B cell (primary cell): ENCODE results near the gene APOBEC3H. TPM values are rescaled to one million over a fixed set of nuclear protein-coding genes. Genes with fewer than 3 reads are reported as not detected.
A peak's percentile ranks its signal among the peaks of the same experiment; 100 is the strongest.
"Not testable (repeated sequence)": the region's sequence is repeated elsewhere in the genome, so short reads cannot be mapped to it uniquely, and the experiment has no call there.

Source experiments
- ATAC-seq: fragments of 200-7000 bp; cut with Tn5 transposase; one replicate; pipeline ENCODE4 v1.10.0; 2021; ENCODE audit warnings: low read depth, mild to moderate bottlenecking, moderate number of reproducible peaks, moderate library complexity
- CTCF ChIA-PET: fragments of 350-600 bp; sonication (Branson Sonifier 250); formaldehyde crosslinking; loops from one replicate; lab custom pipeline; 2021; ENCODE audit warnings: antibody characterized with exemption, inconsistent platforms; lab: Charles Lee
- POLR2A ChIA-PET: fragments of 350-600 bp; sonication (Branson Sonifier 250); formaldehyde crosslinking; loops from one replicate; lab custom pipeline; 2021; ENCODE audit warnings: antibody characterized with exemption; lab: Charles Lee
- DNase-seq: peaks from one replicate; pipeline ENCODE4 v3.0.0; 2013
- H2AFZ ChIP-seq: 2 replicates; pipeline ENCODE4 v1.6.1; 2012; ENCODE audit warnings: mild to moderate bottlenecking, low read depth, low read length; ENCODE audit not compliant: insufficient read depth, poor library complexity, severe bottlenecking
- H3K27ac ChIP-seq, 2 donors: 1 replicate in 1 of 2; 2 replicates in 1 of 2; pipeline ENCODE4 v1.5.1; 2012 to 2013; ENCODE audit warnings: low read length in 2 of 2, mild to moderate bottlenecking in 2 of 2, moderate library complexity in 1 of 2
- H3K27me3 ChIP-seq, 4 experiments: fragments of 200-600 bp in 1 of 4; sonication (generic) in 1 of 4; replicated peaks in 1 of 4; 1 replicate in 2 of 4; 2 replicates in 2 of 4; pipeline versions ENCODE4 v1.6.1 to v1.7.0; 2013 to 2016; ENCODE audit warnings: low read length in 3 of 4, mild to moderate bottlenecking in 2 of 4, mixed read lengths in 1 of 4, moderate library complexity in 1 of 4; ENCODE audit not compliant: insufficient read depth in 4 of 4, control insufficient read depth in 3 of 4; ENCODE audit errors: control extremely low read depth in 1 of 4
- H3K36me3 ChIP-seq, 2 experiments: replicated peaks in 1 of 2; 1 replicate in 1 of 2; 2 replicates in 1 of 2; pipeline versions ENCODE4 v1.6.1 to v1.7.1; 2013; ENCODE audit warnings: low read length in 1 of 2; ENCODE audit not compliant: insufficient read depth in 2 of 2, control insufficient read depth in 1 of 2; ENCODE audit errors: control extremely low read depth in 1 of 2, extremely low read depth in 1 of 2
- H3K4me1 ChIP-seq, 2 donors: fragments of 200-600 bp in 1 of 2; sonication (generic) in 1 of 2; 1 replicate in 1 of 2; 2 replicates in 1 of 2; pipeline versions ENCODE4 v1.5.1 to v1.6.1; 2013 to 2017; ENCODE audit warnings: low read length in 2 of 2; ENCODE audit not compliant: control insufficient read depth in 2 of 2, insufficient read depth in 2 of 2
- H3K4me2 ChIP-seq: replicated peaks from 2 replicates; pipeline ENCODE3; 2012; ENCODE audit warnings: mild to moderate bottlenecking, low read depth, low read length; ENCODE audit not compliant: poor library complexity, severe bottlenecking
- H3K4me3 ChIP-seq, 5 experiments: fragments of 200-600 bp in 1 of 5; sonication (generic) in 1 of 5; 1 replicate in 3 of 5; 2 replicates in 2 of 5; pipeline versions ENCODE4 v1.5.1 to v1.7.0; 2011 to 2016; ENCODE audit warnings: low read length in 4 of 5, mild to moderate bottlenecking in 4 of 5, low read depth in 2 of 5, control low read depth in 1 of 5, moderate library complexity in 1 of 5; ENCODE audit not compliant: insufficient read depth in 1 of 5; ENCODE audit errors: control extremely low read depth in 1 of 5, extremely low read depth in 1 of 5
- H3K79me2 ChIP-seq: fragments of 200-600 bp; sonication (generic); one replicate; pipeline ENCODE4 v1.6.0; 2016; ENCODE audit warnings: low read length; ENCODE audit not compliant: control insufficient read depth, insufficient read depth
- H3K9ac ChIP-seq: fragments of 200-600 bp; sonication (generic); 2 replicates; pipeline ENCODE4 v1.6.1; 2017; ENCODE audit warnings: mild to moderate bottlenecking, low read length, moderate library complexity
- H3K9me3 ChIP-seq, 3 donors: one replicate each; pipeline versions ENCODE4 v1.6.1 to v1.7.1; 2013; ENCODE audit warnings: low read length in 2 of 3; ENCODE audit not compliant: control insufficient read depth in 2 of 3, insufficient read depth in 1 of 3; ENCODE audit errors: control extremely low read depth in 1 of 3
- H4K20me1 ChIP-seq: 2 replicates; pipeline ENCODE4 v1.6.0; 2012; ENCODE audit warnings: mild to moderate bottlenecking, low read length; ENCODE audit not compliant: insufficient read depth, control insufficient read depth, poor library complexity, severe bottlenecking
- H3K27ac Mint-ChIP-seq: one replicate; pipeline ENCODE4 v1.8.0; 2021; ENCODE audit warnings: mixed read lengths
- H3K27me3 Mint-ChIP-seq: one replicate; pipeline ENCODE4 v1.8.0; 2021; ENCODE audit warnings: mixed read lengths
- H3K4me1 Mint-ChIP-seq: one replicate; pipeline ENCODE4 v1.8.0; 2021; ENCODE audit warnings: mixed read lengths
- H3K4me3 Mint-ChIP-seq: one replicate; pipeline ENCODE4 v1.8.0; 2021; ENCODE audit warnings: mixed read lengths
- H3K9me3 Mint-ChIP-seq: one replicate; pipeline ENCODE4 v1.8.0; 2022; ENCODE audit warnings: mixed read lengths; ENCODE audit not compliant: insufficient read depth
- EZH2 ChIP-seq: IDR thresholded peaks from 2 replicates; pipeline ENCODE4 v1.6.1; 2012; ENCODE audit warnings: borderline replicate concordance, low read depth, mild to moderate bottlenecking, moderate library complexity, low read length; ENCODE audit not compliant: insufficient read depth, poor library complexity, severe bottlenecking
- WGBS: methylation state at CpG from one replicate; pipeline ENCODE4 v1.1.5; 2013; ENCODE audit warnings: missing lambda C conversion rate; ENCODE audit not compliant: insufficient coverage; 5-methylcytosine and 5-hydroxymethylcytosine counted together
- intact Hi-C: fragments of 100-400 bp; cut with micrococcal nuclease; formaldehyde crosslinking; loops from one replicate; pipeline ENCODE4 v1.10.0; 2022
- polyA minus RNA-seq: library from RNA; depleted of rRNA, polyadenylated mRNA; stranded (reverse); fragments of >200 nt; gene quantifications from 2 replicates; pipeline ENCODE4 v1.2.3, GENCODE V29; 2012
- polyA plus RNA-seq: library from polyadenylated mRNA; depleted of rRNA; stranded (reverse); fragments of >200 nt; gene quantifications from 2 replicates; pipeline ENCODE4 v1.2.3, GENCODE V29; 2012
- total RNA-seq, 2 donors: library from RNA; stranded (reverse); fragments of 120-200 nt in 1 of 2; gene quantifications; 1 replicate in 1 of 2; 2 replicates in 1 of 2; pipeline versions ENCODE4 v1.2.3 to v1.2.4, GENCODE V29; 2013 to 2022
- TF ChIP-seq, protein P1 (sequence below): fragments of 200-600 bp; IDR thresholded peaks from one replicate; pipeline ENCODE4 v1.8.0; 2022; ENCODE audit warnings: antibody characterized with exemption, mild to moderate bottlenecking

Gene APOBEC3H
- total RNA-seq = 0.59 and 1.0 TPM in 2 replicates
- 1.5 TPM for total RNA-seq (2013)
- polyA plus RNA-seq = 1.2 and 1.4 TPM in 2 replicates
- polyA minus RNA-seq = 0.43 and 2.5 TPM in 2 replicates

DNA sequence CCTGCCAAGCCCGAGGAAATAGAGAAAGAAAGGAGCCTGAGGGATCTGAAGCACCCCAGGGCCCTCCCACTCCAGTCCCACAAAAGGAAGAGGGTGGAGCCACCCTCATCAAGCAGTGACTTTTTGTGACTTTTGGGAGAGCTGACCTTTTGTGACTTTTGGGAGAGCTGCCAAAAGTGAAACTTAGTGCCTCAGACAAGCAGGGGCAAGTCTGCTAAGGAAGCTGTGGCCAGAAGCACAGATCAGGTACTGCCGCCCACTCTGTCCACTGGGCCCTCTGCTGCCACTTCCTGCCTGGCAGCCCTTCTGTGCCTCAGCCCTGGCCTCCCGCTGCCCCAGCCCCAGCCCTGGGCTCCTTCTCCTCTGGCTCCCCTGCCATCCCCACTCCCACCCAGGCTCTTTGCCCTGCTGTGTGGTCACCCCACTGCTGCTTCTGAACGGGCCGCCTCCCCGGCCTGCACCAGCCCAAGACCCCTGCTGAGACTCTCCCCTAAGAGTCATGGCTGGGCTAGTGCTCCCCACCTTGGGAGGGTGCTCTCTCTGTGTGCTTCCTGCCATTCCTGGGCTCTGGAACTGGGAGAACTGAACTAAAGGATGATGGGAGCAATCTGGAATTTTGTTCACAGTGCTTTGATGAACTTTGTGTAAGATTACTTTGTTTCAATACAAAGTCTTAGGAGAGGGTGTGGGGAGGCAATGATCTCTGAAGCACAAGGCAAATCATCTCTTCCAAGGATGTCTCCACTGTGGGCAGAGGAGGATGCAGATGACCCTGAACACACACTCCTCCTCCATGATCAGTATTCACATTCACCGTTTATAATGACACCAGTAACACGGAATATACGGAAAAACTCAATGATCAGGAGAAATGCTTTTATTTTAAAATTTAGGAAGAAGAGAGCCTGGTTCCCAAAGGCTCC lies at the start of gene APOBEC3H:
TSS of gene APOBEC3H (plus strand) at position 147 of the 923 bp plus-strand sequence. CDS start 3,035 bp downstream, outside the sequence.
- H3K79me2 ChIP-seq = peaks cover 5% of the 10 kb centered on the region
- H3K4me2 ChIP-seq = peak within 1 kb of the TSS; percentile 75
- Mint-ChIP-seq H3K27ac (peak within 1 kb of the TSS; percentile 98), H3K4me3 (peak within 1 kb of the TSS; percentile 72), H3K27me3 (no peaks in the 10 kb centered on the region), H3K4me1 (peaks cover 63% of the 10 kb centered on the region), H3K9me3 (no peaks in the 10 kb centered on the region)
- H3K27ac ChIP-seq = peak within 1 kb of the TSS; percentile 95 to 98
- H4K20me1 ChIP-seq = no peaks in the 10 kb centered on the region
- H3K9ac ChIP-seq = peak within 1 kb of the TSS; percentile 35
- WGBS = 58% methylated on average over 5 of the region's 9 CpGs
- H3K4me3 ChIP-seq = peak within 1 kb of the TSS in 1 of 5 experiments; percentile 10
- H3K36me3 ChIP-seq = no peaks in the 10 kb centered on the region
- no peaks in the 10 kb centered on the region for H3K27me3 ChIP-seq
- H3K4me1 ChIP-seq = peaks cover 59 to 60% of the 10 kb centered on the region in 2 donors
- no peaks in the 10 kb centered on the region for H3K9me3 ChIP-seq
- ATAC-seq (no peak), DNase-seq (no peak)
- H2AFZ ChIP-seq = peak within 1 kb of the TSS; percentile 34
- ChIA-PET CTCF (interaction anchor here (0.5 to 3.8 kb wide), 7 partner anchors 14 to 228 kb away, joined by 3 to 16 read pairs (median 3); no protein-coding TSS in a partner anchor), POLR2A (interaction anchor here (0.6 to 2.3 kb wide), 3 partner anchors 8 to 18 kb away, joined by 3 to 11 read pairs (median 3); no protein-coding TSS in a partner anchor)
- no peak for TF ChIP-seq EZH2
- TF ChIP-seq, protein P1, sequence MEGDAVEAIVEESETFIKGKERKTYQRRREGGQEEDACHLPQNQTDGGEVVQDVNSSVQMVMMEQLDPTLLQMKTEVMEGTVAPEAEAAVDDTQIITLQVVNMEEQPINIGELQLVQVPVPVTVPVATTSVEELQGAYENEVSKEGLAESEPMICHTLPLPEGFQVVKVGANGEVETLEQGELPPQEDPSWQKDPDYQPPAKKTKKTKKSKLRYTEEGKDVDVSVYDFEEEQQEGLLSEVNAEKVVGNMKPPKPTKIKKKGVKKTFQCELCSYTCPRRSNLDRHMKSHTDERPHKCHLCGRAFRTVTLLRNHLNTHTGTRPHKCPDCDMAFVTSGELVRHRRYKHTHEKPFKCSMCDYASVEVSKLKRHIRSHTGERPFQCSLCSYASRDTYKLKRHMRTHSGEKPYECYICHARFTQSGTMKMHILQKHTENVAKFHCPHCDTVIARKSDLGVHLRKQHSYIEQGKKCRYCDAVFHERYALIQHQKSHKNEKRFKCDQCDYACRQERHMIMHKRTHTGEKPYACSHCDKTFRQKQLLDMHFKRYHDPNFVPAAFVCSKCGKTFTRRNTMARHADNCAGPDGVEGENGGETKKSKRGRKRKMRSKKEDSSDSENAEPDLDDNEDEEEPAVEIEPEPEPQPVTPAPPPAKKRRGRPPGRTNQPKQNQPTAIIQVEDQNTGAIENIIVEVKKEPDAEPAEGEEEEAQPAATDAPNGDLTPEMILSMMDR = no peak
- intact Hi-C loops = loop anchor here (2.0 kb wide), 2 partner anchors 17 to 31 kb away; no protein-coding TSS in a partner anchor

DNA sequence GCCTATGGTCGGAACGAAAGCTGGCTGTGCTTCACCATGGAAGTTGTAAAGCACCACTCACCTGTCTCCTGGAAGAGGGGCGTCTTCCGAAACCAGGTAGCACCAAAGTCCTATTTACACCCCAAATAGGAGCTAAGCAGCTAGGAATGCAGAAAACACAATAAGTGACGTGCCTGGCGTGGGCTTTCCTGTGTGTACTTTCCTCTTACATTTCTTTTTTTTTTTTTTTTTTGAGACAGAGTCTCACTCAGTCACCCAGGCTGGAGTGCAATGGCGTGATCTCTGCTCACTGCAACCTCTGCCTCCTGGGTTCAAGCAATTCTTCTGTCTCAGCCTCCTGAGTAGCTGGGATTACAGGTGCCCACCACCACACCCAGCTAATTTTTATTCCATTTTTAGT lies 47.6 kb upstream of the APOBEC3H start:
- H3K4me2 ChIP-seq, intact Hi-C loops, ATAC-seq, H3K27me3 Mint-ChIP-seq, DNase-seq, H4K20me1 ChIP-seq, H3K9ac ChIP-seq, H3K36me3 ChIP-seq, H3K27me3 ChIP-seq, H3K4me3 ChIP-seq, H3K4me3 Mint-ChIP-seq, H3K27ac ChIP-seq, H2AFZ ChIP-seq, H3K9me3 Mint-ChIP-seq: not testable (repeated sequence)
- Mint-ChIP-seq H3K27ac (peak overlapping the region; percentile 50), H3K4me1 (peaks cover 54% of the 10 kb centered on the region)
- ChIA-PET CTCF (interaction anchor here (1.1 kb wide), 1 partner anchor 48 kb away, joined by 3 read pairs; no protein-coding TSS in a partner anchor), POLR2A (interaction anchor here (0.6 to 0.7 kb wide), 3 partner anchors 25 to 69 kb away, joined by 4 to 9 read pairs (median 5); no protein-coding TSS in a partner anchor)
- peaks cover 69% of the 10 kb centered on the region for H3K79me2 ChIP-seq
- 100% methylated on average over 6 of the region's 7 CpGs for WGBS
- peaks cover 0 to 11% (median 0%) of the 10 kb centered on the region in 3 donors for H3K9me3 ChIP-seq
- H3K4me1 ChIP-seq = peaks cover 13 to 27% of the 10 kb centered on the region in 2 donors

DNA sequence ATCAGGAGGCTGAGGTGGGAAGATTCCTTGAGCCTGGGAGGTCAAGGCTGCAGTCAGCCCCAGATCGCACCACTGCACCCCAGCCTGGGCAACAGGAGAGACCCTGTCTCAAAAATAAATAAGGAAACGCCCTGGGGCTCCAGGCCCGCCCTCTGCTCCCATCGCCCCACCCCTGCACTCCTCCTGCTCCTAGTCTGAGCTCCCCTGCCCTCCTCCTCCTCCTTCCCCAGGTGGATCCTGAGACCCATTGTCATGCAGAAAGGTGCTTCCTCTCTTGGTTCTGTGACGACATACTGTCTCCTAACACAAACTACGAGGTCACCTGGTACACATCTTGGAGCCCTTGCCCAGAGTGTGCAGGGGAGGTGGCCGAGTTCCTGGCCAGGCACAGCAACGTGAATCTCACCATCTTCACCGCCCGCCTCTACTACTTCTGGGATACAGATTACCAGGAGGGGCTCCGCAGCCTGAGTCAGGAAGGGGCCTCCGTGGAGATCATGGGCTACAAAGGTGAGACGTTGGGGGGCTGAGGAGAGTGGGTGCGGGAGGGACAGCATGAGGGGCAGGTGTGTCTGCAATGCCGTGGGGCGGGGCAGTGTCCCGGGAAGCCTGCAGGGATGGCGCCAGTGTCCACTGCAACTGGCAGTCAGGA lies 45.1 kb upstream of the APOBEC3H start:
- H4K20me1 ChIP-seq, H2AFZ ChIP-seq, ATAC-seq, H3K4me3 Mint-ChIP-seq, DNase-seq, CTCF ChIA-PET, H3K9ac ChIP-seq, H3K27me3 Mint-ChIP-seq, intact Hi-C loops, H3K4me2 ChIP-seq, POLR2A ChIA-PET, H3K4me3 ChIP-seq, H3K27me3 ChIP-seq, H3K9me3 Mint-ChIP-seq, H3K36me3 ChIP-seq: not testable (repeated sequence)
- 95% methylated on average over 10 of the region's 18 CpGs for WGBS
- H3K79me2 ChIP-seq = peaks cover 68% of the 10 kb centered on the region
- peak overlapping the region; percentile 62 to 63 for H3K27ac ChIP-seq
- peaks cover 0 to 18% (median 0%) of the 10 kb centered on the region in 3 donors for H3K9me3 ChIP-seq
- Mint-ChIP-seq H3K4me1 (peaks cover 36% of the 10 kb centered on the region), H3K27ac (peak overlapping the region; percentile 63)
- H3K4me1 ChIP-seq = peaks cover 24 to 33% of the 10 kb centered on the region in 2 donors
